Measurements from ENCODE around the gene BFAR. TPM values are rescaled to one million over a fixed set of nuclear protein-coding genes. Genes with fewer than 3 reads are reported as not detected.

The BFAR gene
- polyA plus RNA-seq, 2 of the 4 experiments (the other 2 are of a cell fraction) = 74.8 to 93.3 TPM

DNA sequence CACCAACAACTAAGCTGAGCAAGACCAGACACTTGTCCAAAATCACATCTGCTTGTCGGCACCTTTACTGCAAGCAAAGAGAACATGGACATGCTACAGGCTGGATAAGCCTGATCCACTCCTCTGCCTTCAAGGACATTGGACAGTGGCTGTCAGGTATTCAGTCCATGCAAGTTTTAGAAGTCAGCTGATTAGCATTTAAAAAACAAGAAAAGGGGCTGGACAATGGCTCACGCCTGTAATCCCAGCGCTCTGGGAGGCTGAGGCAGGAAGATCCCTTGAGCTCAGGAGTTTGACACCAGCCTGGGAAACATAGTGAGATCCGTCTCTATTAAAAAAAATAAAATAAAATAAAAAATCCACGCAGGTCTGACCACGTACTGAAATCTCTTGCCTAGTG lies 23.0 kb upstream of the BFAR start:
- H3K27ac ChIP-seq = no peak overlapping the region
- H3K4me1 ChIP-seq = no peaks in the 10 kb centered on the region
- FAIRE-seq = no peak
- ChIA-PET CTCF (interaction anchor here (0.6 to 3.1 kb wide), 2 partner anchors 10 to 31 kb away, joined by 3 to 17 read pairs; no protein-coding TSS in a partner anchor), POLR2A (no interaction called here)
- DNase-seq (ENCODE audit: low read depth in 1 of 2, low spot score in 1 of 2) = no peak
- TF ChIP-seq, protein P1, sequence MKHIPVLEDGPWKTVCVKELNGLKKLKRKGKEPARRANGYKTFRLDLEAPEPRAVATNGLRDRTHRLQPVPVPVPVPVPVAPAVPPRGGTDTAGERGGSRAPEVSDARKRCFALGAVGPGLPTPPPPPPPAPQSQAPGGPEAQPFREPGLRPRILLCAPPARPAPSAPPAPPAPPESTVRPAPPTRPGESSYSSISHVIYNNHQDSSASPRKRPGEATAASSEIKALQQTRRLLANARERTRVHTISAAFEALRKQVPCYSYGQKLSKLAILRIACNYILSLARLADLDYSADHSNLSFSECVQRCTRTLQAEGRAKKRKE (CRISPR knock-in tag; IDR thresholded peaks at IDR 0.05; ENCODE audit: low read depth) = no peak
- no peak for TF ChIP-seq ZSCAN20 (CRISPR knock-in tag; IDR thresholded peaks at IDR 0.05)
- no peak for TF ChIP-seq MAZ (IDR thresholded peaks at IDR 0.05; ENCODE audit: borderline replicate concordance, low read depth, low read length)
- no peak for TF ChIP-seq HOXB13 (CRISPR knock-in tag; IDR thresholded peaks at IDR 0.05; ENCODE audit: low read depth)
- TF ChIP-seq, protein P2, sequence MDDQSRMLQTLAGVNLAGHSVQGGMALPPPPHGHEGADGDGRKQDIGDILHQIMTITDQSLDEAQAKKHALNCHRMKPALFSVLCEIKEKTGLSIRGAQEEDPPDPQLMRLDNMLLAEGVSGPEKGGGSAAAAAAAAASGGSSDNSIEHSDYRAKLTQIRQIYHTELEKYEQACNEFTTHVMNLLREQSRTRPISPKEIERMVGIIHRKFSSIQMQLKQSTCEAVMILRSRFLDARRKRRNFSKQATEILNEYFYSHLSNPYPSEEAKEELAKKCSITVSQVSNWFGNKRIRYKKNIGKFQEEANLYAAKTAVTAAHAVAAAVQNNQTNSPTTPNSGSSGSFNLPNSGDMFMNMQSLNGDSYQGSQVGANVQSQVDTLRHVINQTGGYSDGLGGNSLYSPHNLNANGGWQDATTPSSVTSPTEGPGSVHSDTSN (IDR thresholded peaks at IDR 0.05) = no peak
- 93% methylated on average over 6 of the region's 6 CpGs for WGBS (ENCODE audit: missing lambda C conversion rate)
- no peak overlapping the region for H3K4me2 ChIP-seq
- no peaks in the 10 kb centered on the region for H3K9me3 ChIP-seq
- H3K4me3 ChIP-seq = no peak overlapping the region
- no peak for ATAC-seq

DNA sequence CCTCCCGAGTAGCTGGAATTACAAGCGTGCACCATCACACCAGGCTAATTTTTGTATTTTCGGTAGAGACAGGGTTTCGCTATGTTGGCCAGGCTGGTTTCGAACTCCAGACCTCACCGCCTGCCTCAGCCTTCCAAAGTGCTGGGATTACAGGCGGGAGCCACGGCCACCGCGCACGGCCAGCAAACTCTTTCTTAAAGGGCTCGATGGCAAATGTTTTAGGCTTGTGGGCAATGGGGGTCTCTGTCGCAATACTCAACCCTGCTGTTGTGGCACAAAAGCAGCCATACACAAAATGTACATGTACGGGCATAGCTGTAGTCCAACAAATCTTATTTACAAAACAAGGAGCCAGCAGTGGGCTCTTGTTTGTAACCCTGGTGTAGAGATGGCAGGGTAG lies 21.1 kb upstream of the BFAR start:
- ATAC-seq = no peak
- CTCF ChIA-PET = interaction anchor here (3.1 kb wide), 1 partner anchor 12 kb away, joined by 17 read pairs; no protein-coding TSS in a partner anchor
- 97% methylated on average over 14 of the region's 14 CpGs for WGBS (ENCODE audit: missing lambda C conversion rate)

DNA sequence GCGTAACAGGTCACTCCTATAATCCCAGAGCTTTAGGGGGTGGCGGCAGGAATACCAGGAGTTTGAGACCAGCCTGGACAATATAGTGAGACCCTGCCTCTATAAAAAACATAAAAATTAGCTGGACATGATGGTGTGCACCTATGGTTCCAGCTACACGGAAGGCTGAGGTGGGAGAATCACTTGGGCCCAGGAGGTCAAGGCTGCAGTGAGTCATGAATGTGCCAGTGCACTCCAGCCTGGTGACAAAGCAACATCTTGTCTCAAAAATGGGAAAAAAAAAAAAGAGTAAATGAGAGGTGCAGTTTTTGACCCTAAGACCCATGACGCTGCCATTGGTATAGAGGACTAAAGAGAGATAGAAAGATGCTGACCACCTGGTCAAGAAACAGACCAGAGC lies 18.8 kb upstream of the BFAR start:
- CTCF ChIA-PET = no interaction called here
- H3K27ac ChIP-seq = no peak overlapping the region
- FAIRE-seq = no peak
- H3K4me2 ChIP-seq = no peak overlapping the region
- H3K4me3 ChIP-seq = no peak overlapping the region
- TF ChIP-seq RARB (CRISPR knock-in tag; IDR thresholded peaks at IDR 0.05) (no peak), POLR2A (IDR thresholded peaks at IDR 0.05; ENCODE audit: low read length) (no peak), NPAS2 (CRISPR knock-in tag; IDR thresholded peaks at IDR 0.05; ENCODE audit: borderline replicate concordance) (no peak), JUN (IDR thresholded peaks at IDR 0.05) (no peak), TP53 (CRISPR knock-in tag; IDR thresholded peaks at IDR 0.05) (no peak)
- TF ChIP-seq, protein P3, sequence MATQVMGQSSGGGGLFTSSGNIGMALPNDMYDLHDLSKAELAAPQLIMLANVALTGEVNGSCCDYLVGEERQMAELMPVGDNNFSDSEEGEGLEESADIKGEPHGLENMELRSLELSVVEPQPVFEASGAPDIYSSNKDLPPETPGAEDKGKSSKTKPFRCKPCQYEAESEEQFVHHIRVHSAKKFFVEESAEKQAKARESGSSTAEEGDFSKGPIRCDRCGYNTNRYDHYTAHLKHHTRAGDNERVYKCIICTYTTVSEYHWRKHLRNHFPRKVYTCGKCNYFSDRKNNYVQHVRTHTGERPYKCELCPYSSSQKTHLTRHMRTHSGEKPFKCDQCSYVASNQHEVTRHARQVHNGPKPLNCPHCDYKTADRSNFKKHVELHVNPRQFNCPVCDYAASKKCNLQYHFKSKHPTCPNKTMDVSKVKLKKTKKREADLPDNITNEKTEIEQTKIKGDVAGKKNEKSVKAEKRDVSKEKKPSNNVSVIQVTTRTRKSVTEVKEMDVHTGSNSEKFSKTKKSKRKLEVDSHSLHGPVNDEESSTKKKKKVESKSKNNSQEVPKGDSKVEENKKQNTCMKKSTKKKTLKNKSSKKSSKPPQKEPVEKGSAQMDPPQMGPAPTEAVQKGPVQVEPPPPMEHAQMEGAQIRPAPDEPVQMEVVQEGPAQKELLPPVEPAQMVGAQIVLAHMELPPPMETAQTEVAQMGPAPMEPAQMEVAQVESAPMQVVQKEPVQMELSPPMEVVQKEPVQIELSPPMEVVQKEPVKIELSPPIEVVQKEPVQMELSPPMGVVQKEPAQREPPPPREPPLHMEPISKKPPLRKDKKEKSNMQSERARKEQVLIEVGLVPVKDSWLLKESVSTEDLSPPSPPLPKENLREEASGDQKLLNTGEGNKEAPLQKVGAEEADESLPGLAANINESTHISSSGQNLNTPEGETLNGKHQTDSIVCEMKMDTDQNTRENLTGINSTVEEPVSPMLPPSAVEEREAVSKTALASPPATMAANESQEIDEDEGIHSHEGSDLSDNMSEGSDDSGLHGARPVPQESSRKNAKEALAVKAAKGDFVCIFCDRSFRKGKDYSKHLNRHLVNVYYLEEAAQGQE (IDR thresholded peaks at IDR 0.05) = no peak
- TF ChIP-seq, protein P2 (IDR thresholded peaks at IDR 0.05) = no peak
- no peak for ATAC-seq
- 97% methylated on average over 4 of the region's 4 CpGs for WGBS (ENCODE audit: missing lambda C conversion rate)
- H3K9me3 ChIP-seq = no peaks in the 10 kb centered on the region
- no peak for DNase-seq (ENCODE audit: low read depth in 1 of 2, low spot score in 1 of 2)
- POLR2A ChIA-PET = no interaction called here
- H3K4me1 ChIP-seq = no peaks in the 10 kb centered on the region

More for the DNA sequence above, 21.1 kb upstream of the BFAR start:
- Histone ChIP-seq H3K4me2 (no peak overlapping the region), H3K4me1 (no peaks in the 10 kb centered on the region), H3K4me3 (no peak overlapping the region), H3K9me3 (no peaks in the 10 kb centered on the region), H3K27ac (no peak overlapping the region)
- FAIRE-seq (no peak), DNase-seq (ENCODE audit: low read depth in 1 of 2, low spot score in 1 of 2) (no peak)
- POLR2A ChIA-PET = no interaction called here
- no peak for TF ChIP-seq EP300 (IDR thresholded peaks at IDR 0.05)
- TF ChIP-seq HDAC2 (IDR thresholded peaks at IDR 0.05) = no peak
- no peak for TF ChIP-seq MYC (IDR thresholded peaks at IDR 0.05; ENCODE audit: borderline replicate concordance, low read length)
- no peak for TF ChIP-seq JUNB (IDR thresholded peaks at IDR 0.05)
- TF ChIP-seq, protein P4, sequence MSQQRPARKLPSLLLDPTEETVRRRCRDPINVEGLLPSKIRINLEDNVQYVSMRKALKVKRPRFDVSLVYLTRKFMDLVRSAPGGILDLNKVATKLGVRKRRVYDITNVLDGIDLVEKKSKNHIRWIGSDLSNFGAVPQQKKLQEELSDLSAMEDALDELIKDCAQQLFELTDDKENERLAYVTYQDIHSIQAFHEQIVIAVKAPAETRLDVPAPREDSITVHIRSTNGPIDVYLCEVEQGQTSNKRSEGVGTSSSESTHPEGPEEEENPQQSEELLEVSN (IDR thresholded peaks at IDR 0.05; ENCODE audit: borderline replicate concordance, low read depth) = no peak
- TF ChIP-seq KDM5A (IDR thresholded peaks at IDR 0.05) = no peak
- TF ChIP-seq RARB (CRISPR knock-in tag; IDR thresholded peaks at IDR 0.05) = no peak
- no peak for TF ChIP-seq MAZ (IDR thresholded peaks at IDR 0.05; ENCODE audit: borderline replicate concordance, low read depth, low read length)
- TF ChIP-seq, protein P2 (IDR thresholded peaks at IDR 0.05) = no peak
- no peak for TF ChIP-seq ZSCAN20 (CRISPR knock-in tag; IDR thresholded peaks at IDR 0.05)
- TF ChIP-seq HOXB5 (CRISPR knock-in tag; IDR thresholded peaks at IDR 0.05) = no peak
- TF ChIP-seq CHD2 (IDR thresholded peaks at IDR 0.05; ENCODE audit: low read length, partially characterized antibody) = no peak
- TF ChIP-seq POLR2AphosphoS2 (conservative IDR thresholded peaks at IDR 0.05; ENCODE audit: low read length) = no peak
- no peak for TF ChIP-seq HEYL (CRISPR knock-in tag; IDR thresholded peaks at IDR 0.05)

Measured in A549 (cell line).